ENCODE measurements around the gene RHOBTB1.

- TF ChIP-seq CTCF (IDR thresholded peaks at IDR 0.05) (no peak), POLR2A (IDR thresholded peaks at IDR 0.05) (no peak)
Measured at GRCh38 chr10:60849740-60850139, 94.2 kb downstream of the RHOBTB1 start.
